ENCODE data around the gene DCC.

DNA sequence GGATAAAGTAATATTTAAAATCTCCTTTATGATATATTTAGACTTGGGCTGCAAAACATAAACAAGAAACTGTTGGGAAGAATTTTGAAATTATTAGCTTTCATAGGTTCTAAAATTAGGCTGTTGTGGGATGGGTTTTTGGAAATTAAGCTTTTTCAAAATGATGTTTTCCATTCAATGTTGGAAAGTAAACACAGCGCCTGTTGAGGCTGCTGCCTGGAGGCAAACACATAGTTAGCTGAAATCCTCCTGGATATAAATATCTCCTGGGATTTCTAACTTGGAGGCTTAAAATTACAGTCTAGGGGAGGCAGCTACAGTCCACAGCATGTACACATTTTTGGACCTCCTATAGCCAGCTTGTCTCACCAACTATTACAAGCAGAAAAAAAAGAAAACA lies 197.3 kb downstream of the DCC start:
- TF ChIP-seq, protein P1, sequence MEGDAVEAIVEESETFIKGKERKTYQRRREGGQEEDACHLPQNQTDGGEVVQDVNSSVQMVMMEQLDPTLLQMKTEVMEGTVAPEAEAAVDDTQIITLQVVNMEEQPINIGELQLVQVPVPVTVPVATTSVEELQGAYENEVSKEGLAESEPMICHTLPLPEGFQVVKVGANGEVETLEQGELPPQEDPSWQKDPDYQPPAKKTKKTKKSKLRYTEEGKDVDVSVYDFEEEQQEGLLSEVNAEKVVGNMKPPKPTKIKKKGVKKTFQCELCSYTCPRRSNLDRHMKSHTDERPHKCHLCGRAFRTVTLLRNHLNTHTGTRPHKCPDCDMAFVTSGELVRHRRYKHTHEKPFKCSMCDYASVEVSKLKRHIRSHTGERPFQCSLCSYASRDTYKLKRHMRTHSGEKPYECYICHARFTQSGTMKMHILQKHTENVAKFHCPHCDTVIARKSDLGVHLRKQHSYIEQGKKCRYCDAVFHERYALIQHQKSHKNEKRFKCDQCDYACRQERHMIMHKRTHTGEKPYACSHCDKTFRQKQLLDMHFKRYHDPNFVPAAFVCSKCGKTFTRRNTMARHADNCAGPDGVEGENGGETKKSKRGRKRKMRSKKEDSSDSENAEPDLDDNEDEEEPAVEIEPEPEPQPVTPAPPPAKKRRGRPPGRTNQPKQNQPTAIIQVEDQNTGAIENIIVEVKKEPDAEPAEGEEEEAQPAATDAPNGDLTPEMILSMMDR (conservative IDR thresholded peaks at IDR 0.05; ENCODE audit: low read length) = no peak
- no peak for TF ChIP-seq EZH2phosphoT487 (IDR thresholded peaks at IDR 0.05; ENCODE audit: borderline replicate concordance)

Data from Loucy (cell line).